GM15510 (cell line): ENCODE data around the gene NR5A1.

Experiments
- POLR2A ChIP-seq: IDR thresholded peaks from 3 replicates; pipeline ENCODE4 v1.6.1; 2011; ENCODE audit warnings: borderline replicate concordance; ENCODE audit not compliant: insufficient read length; ENCODE audit errors: extremely low read depth

Gene NR5A1

GRCh38 chr9:124522121-124523098 lies 15.2 kb upstream of the NR5A1 start:
- TF ChIP-seq POLR2A, result no peak

GRCh38 chr9:124521142-124521541 lies 13.9 kb upstream of the NR5A1 start:
- no peak for TF ChIP-seq POLR2A

GRCh38 chr9:124520206-124520596 lies 13.0 kb upstream of the NR5A1 start:
- no peak for TF ChIP-seq POLR2A

- TF ChIP-seq POLR2A, result no peak
Observed at GRCh38 chr9:124518116-124518515, 10.9 kb upstream of the NR5A1 start.

- TF ChIP-seq POLR2A, result no peak
Observed at GRCh38 chr9:124517600-124517999, 10.4 kb upstream of the NR5A1 start.

GRCh38 chr9:124514874-124515273 lies 7.7 kb upstream of the NR5A1 start:
- TF ChIP-seq POLR2A, result no peak

GRCh38 chr9:124514125-124514524 lies 6.9 kb upstream of the NR5A1 start:
- no peak for TF ChIP-seq POLR2A

DNA sequence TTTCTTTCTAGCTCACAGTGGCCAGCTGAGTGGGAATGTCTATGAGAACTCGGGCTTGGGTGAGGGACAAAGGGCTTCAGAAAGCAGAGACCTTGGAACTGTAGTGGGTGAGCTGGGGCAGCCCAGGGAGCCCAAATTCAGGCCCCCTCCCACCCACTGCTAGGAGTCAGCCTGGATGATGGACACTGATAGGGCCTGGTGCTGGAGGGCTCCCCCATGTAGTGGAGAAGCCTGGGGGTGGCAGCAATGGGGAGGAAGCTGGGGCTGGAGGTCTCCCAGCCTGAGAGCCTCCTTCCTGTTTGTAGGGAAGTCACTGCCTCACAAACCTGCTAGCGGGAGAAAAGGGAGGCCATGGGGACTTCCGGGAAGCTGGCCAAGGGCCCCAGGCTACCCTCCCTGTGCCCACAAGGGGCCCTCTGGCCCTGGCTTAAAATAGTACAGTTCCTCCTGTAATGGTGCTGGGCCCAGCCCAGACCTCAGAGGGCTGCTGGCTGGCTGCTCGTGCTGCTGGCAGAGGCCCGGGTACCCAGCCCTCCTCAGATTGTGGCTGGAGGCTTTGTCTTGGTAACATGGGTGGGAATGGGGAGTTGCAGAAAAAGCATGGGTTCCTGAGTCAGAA lies 6.3 kb upstream of the NR5A1 start:
- no peak for TF ChIP-seq POLR2A

GRCh38 chr9:124512806-124513204 lies 5.6 kb upstream of the NR5A1 start:
- no peak for TF ChIP-seq POLR2A

GRCh38 chr9:124511891-124512805 lies 4.9 kb upstream of the NR5A1 start:
- no peak for TF ChIP-seq POLR2A

GRCh38 chr9:124511426-124511840 lies 4.2 kb upstream of the NR5A1 start:
- no peak for TF ChIP-seq POLR2A

DNA sequence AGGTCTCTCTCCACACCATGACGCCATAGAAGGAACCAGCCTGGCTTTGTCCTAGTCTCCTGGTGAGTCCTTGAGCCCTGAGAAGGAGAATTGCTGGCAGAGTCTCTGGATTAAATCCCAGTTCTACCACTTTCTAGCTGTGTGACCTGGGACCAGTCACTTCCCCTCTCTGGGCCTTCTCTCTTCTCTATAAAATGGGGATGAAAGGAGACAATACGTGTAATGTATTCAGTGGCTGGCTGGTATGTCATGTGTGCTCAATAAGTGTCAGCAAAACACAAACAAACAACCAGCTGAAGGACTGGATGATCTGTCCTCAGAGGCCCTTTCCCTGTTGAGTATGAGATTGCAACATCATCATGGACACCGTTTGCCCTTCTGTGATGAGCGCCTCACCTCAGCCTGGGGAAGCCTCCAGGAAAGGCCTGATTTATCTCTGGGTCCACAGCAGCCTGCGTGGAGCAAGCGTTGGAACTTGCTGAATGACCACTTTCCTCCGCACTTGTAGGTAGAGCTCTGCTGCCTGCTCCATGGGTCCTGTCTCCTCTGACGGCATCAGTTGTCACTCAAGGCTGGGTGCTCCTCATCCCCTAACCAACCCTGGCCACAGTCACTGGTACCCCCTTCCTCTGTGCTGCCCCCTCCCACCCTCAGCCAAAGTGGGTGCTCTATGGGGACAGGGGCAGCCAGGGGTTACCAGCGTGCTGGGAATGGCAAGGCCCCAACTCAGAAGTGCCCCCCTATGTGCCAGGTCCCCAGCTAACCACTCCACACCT lies 3.6 kb upstream of the NR5A1 start:
- TF ChIP-seq POLR2A, result no peak

DNA sequence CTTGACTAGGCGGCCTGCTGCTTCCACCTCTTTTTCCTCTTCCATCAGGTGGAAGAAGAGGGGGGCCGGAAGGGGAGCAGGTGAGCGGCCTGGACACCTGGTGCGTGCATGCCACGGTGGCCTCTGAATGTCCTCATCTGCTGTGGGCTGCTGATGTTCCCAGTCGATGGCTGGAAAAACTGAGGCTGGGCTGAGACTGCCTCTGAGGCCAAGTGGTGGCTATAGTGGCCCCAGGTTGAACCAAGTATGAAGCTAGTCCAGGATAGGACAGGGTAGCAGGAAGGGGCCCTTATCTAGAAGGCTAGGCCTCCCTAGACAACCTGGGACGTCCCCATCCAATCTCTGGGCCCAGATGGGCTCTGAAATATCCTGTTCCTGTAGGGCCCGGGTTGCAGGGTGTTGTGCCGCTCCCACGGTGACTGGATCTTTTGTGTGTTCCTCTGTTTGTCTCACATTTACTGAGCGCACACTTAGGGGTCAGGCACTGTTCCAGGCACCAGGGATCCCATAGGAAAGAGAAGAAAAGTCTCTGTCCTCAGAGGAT lies 753 bp upstream of the NR5A1 start:
- no peak for TF ChIP-seq POLR2A

DNA sequence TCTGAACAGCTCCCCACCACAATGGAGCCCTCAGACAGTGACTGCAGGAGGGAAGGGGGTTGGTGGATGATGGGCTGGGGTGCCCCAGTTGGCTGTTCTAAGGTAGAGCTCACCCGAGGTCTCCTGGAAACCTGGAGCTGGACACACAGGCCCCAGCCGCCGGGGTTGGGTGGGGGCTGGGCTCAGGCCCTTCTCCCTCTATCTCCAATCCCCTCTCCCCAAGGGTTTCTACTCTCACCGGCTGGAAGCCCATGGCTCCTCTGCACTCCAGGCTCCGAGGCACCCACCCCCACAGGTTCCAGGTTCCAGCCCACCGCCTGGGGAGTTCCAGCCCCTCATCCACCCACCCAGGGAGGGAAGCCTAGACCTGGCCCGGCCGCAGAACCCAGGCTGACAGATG lies 766 bp downstream of the NR5A1 start:
- no peak for TF ChIP-seq POLR2A
